Skin of body (tissue), 2 donors: Measurements from ENCODE around the gene EMP2. TPM values are rescaled to one million over a fixed set of nuclear protein-coding genes. Genes with fewer than 3 reads are reported as not detected.

Experiments
- DNase-seq: peaks from one replicate; lab custom pipeline; 2025; lab: John Stamatoyannopoulos, UW
- total RNA-seq: library from RNA; depleted of rRNA; stranded (reverse); fragments of >200 nt; gene quantifications from one replicate; pipeline ENCODE4 v1.2.3, GENCODE V29; 2014

EMP2 gene
- total RNA-seq, 1 donor from 2014 or later = 63.1 TPM

DNA sequence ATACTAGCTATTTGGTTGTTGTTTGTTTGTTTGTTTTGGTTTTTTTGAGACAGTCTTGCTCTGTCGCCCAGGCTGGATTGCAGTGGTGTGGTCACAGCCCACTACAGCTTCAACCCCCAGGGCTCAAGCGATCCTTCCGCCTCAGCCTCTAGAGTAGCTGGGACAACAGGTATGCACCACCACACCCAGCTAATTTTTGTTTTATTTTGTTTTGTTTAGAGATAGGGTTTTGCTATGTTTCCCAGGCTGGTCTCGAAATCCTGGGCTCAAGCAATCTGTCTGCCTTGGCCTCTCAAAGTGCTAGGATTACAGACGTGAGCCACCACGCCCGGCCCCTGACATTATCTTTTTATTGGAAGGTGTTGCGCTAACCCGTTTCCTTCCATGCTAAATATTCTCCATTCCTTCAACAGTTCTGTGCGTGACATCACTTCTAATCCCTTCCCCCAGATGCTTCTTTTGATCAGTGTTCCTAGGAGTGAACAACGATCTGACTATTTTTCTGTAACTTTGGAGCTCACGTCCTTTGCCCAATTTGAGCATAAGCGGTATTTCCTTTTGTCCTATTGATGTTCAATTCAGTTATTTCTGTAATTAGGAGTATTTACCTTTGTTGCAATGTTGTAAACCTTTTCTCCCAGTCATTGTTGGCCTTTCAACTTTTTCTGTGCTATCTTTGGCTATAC lies 30.2 kb upstream of the EMP2 start:
- DNase-seq = no peak

DNA sequence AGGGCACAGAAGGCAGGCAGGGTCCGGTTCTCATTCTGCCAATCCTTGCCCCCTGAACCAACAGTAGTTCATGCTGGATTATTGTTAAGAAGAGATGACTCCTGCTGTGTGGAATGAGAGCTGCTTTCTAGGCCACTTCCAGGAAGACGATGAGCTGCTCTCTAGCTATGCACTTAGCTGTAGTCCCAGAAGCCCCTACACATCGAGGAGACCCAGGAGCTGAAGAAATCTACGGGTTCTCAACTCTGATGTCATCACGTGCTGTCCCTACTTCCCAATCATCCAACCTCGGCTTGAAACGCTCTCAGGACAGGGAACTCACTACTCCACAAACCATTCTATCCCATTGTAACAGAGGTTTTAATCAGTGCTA lies 29.0 kb upstream of the EMP2 start:
- peak; percentile 55 for DNase-seq

DNA sequence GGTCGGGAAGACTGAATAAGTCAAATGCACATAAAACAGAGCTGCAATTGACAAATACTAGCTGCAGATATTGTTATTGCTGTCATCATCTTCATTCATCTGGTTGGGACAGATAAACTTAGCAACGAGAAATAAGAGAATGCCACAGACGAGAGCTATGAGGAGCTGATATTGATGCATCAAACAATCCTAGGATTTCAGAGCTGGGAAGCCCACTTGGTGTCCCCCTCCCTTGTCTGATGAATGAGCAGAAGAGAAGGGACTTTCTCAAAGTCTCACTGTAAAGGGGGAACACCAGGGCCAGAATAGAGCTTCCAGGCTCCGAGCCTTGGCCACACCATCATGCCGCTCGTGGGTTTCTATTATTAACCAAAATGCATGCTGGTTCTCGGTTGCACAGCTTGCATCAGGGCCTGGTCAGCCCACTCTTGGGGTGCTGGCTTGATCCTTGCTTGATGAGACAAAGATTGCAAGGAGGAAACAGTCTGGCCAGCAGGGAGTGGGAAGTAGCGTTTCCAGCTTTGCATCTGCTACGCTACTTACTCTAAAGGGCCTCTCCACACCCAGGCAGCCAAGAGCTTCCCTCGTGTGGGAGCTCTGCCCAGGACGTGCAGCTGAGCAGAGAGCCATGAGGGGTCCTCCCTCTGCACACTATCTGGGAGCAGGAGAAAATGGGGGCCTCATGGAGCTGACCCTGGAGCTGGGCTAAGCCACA lies 28.4 kb upstream of the EMP2 start:
- peak; percentile 55 for DNase-seq

DNA sequence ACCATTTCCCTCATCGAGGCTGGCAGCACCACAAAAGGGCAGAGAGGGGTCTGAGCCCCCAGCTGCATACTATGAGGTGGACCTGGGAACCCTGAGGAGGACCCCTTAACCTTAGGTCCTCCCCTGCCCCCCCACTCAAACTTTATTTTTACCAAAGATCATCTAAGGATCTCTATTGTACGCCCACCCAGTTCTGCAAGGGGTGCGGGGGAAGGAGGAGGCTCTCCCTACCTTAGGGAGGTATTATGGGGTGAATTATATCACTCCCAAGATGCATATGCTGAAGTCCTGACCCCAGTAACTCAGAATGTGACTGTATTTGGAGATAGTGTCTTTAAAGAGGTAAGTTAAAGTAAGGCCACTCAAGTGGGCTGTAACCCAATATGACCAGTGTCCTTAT lies 26.8 kb upstream of the EMP2 start:
- no peak for DNase-seq

DNA sequence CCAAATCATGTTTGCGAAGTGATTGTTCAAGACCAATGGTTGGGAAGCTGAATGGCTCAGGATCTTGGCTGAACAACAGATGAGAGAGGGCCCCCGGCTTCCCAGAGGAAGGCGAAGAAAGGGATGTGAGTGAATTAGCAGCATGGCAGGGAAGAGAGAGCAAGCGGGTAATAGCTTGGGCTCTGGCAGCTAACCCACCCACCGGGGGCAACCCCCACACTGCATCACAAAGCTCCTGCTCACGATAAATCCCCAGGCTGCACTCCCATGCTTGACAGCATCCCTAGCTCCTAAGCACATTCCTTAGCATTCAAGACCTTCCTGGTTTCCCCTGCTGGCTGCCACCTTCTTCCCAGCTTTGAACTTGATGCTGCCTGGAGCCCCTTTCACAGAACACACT lies 26.2 kb upstream of the EMP2 start:
- DNase-seq = no peak

DNA sequence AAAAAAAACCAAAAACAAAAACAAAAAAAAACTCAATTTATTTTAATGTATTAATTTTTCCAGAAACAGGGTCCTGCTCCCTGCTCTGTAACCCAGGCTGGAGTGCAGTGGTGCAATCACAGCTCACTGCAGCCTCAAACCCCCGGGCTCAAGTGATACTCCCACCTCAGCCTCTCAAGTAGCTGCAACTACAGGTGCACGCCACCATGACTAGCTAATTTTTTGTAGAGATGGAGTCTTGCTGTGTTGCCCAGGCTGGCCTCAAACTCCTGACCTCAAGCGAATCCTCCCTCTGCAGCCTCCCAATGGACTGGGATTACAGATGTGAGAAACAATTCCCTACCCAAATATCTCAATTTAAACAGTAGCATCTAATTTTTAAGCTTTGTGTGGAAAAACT lies 25.2 kb upstream of the EMP2 start:
- DNase-seq = no peak

DNA sequence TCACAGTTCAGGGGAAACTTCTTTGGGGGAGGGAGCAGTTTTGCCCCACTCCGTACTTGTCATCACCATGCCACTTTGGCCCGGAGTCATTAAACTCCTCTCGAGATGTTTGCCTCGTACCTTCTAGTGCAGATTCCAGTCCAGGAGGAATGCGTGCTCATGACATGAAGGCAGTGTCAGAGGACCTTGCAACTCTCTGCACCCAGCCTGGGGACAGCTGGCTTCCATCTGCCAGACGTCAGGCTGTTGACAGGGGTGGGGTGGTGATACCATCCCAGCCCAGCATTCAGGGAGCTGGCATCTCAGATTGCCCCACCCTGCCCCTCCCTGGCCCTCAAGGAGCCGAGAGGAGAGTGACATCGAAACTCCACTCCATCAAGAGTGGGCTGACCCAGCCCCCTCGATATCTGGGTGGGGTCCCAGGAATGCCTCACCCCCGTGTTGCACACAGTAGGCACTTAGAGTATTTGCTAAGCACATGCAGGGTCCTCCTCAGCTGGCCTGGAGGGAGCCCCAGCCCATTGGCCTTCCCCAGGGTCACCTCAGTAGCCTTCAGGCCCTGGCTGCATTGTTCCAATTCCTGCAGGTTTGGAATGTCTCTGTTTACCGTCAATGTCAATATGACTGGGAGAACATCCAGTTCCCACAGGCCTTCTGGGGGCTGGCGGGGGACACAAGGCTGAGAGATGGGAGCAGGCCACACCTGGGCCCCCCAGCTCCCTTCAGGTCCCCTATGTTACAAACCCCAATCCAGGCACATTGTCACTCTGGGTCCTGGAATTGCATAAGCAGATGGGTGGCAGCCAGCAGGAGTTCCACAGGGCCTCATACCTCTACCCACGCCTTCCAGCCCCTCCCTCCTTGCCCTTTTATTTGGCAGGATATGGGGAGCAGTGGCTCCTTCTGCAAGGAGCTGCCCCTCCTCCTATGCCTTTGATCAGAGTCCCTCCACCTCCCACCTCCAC lies 21.3 kb upstream of the EMP2 start:
- DNase-seq = no peak

DNA sequence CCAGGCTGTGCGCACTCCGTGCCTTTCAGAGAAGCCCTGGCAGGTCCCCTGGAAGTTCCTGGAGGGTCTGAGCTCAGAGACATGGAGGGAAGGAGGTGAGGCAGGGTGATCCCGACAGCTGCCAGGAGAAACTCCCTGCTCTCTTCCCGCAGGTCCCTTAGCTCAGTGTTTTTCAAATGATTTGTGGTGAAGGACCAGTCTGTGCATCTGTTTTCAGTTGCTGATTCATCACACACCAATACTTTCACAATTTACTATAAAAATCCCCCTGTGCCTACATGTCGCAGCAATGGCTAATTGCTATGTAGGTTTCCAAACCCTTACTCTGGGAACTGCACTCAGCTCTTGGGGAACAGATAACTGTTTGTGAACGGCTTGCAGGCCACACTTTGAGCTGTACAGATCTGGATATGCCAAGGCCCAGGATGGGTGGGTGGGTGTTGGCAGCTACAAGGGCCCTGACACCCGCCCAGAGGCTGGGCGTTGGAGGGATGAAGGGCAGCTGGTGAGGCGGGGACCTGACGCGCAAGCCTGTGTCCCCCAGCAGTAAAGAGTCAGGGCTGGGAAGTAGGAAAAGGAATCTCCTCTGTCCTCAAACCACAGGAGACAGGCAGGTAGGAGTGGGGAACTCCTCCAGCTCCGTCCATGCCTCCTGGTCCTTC lies 20.5 kb upstream of the EMP2 start:
- no peak for DNase-seq

DNA sequence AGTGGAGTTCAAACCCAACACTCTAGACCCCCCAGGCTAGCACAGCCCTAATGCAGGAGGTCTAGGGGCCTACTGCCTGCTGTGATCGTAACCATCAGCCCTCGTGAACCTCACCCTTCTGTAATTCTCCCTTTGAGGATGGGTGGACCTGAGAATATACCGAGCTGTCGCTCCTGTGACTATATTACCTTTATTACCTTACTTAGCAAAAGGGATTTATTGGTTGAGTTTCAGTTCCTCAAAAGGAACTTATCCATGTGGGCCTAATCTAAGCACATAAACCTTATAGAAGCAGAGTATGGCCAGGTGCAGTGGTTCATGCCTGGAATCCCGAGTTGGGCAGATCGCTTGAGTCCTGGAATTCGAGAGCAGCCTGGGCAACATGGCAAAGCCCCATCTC lies 19.2 kb upstream of the EMP2 start:
- DNase-seq = no peak

DNA sequence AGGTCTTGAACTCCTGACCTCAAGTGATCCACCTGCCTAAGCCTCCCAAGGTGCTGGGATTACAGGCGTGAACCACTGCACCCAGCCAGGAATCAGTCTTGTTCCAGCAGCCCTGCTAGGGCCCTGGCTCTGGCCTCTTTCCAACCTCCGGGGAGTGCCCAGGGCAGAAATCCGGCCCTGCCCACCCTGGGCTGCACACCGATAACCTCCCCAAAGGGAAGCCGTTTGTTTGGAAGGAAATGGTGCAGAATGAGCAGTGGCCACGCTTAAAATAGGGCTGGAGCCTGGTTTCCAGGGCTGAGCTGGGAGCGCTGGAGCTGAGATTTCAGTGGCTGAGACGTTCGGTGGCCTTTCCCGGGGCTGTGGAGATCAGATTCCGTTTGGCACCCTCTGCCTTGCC lies 17.8 kb upstream of the EMP2 start:
- no peak for DNase-seq

DNA sequence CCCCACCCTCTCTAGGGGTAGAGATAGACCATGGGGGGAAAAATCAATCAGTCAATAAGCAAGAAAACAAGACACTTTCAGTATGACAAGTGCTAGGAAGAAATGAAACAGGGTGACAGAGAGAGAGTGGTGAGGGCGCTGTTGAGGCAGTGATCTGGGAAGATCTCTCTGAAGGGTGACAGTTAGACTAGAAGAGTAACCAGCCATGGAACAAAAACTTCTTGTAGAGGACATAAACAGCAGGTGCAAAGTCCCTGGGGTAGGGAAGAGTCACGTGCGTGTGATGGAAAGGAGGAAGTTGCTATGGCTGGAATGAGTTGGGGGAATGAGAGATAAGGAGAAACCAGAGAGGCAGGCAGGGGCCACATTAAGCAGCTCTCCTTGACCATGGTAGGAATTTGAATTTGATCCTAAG lies 16.8 kb upstream of the EMP2 start:
- DNase-seq = no peak

DNA sequence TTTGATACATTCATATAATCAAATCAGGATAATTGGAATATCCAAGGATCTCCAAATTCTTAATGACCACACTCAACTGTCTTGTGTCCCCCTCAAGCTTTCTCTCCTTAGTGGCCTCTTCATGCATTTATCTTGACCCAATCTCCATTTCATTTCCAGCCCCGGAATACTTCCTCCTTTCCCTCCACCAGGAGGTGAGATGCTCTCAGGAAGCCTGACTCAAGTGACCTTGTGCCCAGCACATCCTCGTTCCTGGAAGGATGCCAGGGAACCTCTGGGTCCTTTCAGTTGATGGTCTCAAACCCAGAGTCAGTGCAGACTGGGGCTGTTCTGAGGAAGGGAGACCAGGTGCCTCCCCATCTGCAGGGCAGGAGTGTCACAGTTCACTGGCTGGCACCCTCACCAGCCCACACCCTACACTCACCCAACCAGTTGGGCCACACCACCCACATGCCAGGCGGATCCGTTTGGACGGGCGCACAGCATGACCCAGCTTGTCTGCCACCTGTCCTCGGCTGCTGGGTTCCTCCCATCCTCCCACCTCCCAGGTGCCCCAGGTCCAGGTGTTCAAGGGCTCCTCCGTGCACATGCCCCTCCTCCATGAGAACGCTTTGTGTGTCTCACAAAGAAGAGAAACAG lies 14.0 kb upstream of the EMP2 start:
- DNase-seq = peak; percentile 14

DNA sequence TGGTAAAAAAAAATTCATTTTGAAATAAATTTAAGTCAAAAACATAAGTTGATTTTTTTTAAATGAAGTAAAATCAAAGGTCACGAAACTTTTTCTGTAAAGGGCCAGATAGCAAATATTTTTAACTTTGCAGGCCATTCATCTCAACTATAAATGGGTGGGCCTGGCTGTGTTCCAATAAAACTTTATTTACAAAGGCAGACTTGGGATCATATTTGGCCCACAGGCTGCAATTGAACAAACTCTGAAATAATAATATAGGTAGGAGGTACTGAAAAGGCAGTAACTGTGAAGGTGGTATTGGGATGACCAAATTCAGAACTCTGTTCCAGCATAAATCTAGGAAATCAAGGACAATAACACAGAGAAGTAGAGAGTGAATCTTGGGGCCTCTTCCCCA lies 12.2 kb upstream of the EMP2 start:
- no peak for DNase-seq

DNA sequence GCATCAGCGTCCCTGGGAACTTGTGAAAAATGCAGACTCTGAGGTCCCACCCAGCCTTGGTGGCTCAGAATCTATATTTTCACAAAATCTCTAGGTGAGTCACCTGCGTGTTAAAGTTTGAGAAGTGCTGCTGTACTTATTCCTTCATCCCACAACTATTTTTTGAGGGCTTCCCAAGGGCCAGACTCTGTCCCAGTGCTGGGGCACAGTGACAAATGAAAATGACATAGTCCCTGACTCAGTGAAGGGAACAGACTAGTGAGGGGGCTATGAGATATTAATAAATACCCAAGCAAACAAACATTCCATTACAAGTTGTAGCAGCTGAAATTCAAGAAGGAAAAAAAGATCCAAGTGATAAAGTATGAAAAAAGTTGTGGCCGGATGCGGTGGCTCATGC lies 9.9 kb upstream of the EMP2 start:
- DNase-seq = no peak

DNA sequence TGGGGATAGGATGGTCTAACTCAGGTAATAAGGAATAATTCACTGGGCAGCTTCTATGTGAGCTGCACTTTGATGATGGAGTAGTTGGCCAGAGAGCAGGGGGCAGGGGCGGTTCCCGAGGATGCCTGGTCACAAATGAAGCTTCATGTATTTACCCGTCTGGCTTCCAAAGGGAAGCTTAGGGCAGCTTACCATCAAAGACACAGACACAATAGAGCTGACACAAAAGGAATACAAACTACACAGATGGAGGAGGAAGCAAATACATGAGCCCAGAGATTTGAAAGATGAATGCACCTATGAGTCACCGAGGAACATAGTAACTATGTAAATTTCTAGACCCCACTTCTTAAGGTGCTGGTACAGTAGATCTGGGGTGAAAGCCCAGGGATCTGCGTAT lies 8.7 kb upstream of the EMP2 start:
- DNase-seq = no peak

DNA sequence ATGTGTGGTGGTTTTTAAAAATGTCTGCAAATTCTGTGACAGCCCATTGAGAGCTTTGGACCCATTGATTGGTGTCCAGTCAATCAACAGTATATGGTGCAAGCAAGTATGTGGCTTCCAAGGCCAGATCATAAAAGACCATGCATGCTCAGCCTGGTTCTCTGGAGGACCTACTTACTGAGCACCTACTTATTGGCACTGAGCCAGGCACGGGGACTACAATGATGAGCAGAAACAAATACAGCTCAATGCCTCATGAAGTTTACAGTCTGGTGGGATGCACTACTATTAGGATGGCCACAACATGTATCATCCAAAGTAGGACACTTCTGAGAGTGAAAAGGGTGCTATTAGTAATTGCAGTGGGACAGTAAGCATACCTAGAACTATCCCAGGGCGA lies 7.2 kb upstream of the EMP2 start:
- DNase-seq = no peak

DNA sequence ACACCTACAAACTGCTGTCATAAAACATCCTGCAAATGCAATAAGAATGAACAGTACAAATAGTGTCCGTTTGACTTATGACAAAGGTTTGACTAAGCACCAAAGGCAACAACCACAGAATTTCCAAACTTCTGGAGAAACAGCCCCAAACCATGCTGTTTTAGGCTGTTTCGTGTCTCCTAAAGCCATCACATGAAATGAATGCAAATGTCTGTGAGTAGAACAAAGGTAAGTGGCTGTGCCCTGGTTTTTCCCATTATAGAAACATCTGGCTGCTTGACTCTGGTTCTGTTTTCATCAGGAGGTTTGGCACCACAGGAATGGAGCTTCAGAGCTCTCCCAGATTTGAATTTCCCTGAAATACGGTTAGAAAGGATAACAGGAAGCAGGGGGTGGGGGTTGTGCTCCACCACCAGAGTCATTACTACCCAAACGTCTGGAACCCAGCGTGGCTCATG lies 4.6 kb upstream of the EMP2 start:
- no peak for DNase-seq

DNA sequence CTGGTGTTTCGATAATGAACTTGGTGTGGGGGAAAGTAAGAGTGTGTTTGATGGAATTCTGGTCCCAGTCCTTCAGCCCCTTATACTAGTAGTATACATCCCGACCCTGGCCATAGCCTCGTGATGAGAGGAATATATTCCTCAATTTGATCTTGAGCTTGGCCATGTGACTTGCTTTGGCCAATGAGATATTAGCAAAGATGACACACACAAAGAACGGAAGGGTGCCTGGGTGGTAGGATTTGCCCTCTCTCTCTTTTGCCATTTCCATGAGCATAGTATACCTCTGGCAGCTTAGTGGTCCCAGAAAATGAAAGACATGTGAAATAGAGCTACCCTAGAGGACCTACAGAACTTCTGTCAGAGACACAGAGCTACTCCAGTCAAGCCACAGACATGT lies 2.9 kb upstream of the EMP2 start:
- no peak for DNase-seq

DNA sequence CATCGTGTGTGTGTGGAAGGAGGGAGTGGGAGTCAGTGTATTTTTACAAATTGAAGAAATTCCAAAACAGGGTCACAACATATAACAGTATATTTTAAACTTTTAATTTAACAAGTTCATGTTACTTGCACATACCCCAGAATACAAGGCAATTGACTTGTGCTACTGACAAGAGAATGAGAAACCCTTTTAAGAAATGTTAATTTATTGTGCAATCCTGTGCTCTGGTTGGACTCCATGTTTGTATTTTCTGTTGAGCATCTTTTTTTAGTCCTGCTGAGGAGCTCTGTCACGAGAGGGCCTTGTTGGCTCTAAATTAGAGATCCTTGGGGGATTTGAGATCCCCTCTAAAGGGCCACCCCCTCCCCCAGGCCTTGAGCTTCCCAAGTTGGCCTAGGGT lies 1.1 kb upstream of the EMP2 start:
- DNase-seq = peak; percentile 14

DNA sequence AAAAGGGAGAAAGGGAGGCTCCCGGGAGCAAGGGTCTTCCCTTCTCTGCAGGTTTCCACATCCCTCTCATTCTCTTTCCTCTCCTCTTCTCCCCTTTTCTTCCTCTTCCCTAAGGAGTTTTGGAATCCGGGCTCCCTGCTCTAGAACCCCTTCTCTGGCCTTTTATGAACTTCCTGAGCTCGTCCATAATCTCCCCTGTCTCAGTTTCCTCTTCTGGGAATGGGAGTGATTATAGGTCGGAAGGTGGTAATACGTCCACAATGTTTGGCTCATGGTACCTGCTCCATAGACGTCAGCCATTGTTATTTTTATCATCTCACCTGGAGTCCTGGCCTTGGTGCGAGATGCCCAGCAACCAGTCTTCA lies 467 bp upstream of the EMP2 start:
- DNase-seq = no peak

DNA sequence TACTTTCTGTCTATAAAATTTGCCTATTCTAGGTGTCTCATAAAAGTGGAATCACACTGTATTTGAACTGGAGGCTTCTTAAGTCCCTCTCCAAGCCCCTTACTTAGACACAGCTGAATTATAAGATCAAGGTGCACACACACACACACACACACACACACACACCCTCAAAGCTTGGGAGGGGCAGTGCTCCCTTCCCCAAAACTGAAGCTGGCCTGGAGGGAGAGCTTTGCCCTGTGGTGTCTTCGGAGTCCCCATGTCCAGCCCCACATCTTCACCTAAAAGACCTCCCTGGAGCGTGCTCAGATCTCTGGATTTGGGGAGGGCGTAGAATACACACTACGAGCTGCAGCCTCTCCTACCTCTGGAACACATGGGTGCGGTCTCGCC lies 828 bp downstream of the EMP2 start:
- no peak for DNase-seq
